ENCODE data around the gene BZW2.

BZW2 gene

DNA sequence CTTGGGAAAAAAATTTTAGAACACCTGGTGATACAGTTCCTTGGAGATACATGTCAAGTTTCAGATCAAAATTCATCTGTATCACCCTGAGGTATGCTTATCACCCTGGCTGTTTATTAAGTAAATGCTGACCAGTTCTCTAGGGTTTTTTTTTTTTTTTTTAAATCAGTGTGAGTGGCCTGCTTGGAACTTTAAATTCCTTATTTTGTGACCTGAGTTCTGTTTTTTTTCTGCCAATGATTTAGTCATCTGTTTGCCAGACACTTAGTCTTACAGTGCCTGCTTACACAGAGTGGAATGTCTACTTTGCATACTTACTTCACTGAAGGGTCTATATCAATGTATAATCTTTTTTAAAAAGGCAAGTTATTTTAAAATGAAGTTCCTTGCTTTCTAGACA lies 109.4 kb downstream of the BZW2 start:
- DNase-seq = no peak
